ENCODE measurements around the gene UBLCP1.

DNA sequence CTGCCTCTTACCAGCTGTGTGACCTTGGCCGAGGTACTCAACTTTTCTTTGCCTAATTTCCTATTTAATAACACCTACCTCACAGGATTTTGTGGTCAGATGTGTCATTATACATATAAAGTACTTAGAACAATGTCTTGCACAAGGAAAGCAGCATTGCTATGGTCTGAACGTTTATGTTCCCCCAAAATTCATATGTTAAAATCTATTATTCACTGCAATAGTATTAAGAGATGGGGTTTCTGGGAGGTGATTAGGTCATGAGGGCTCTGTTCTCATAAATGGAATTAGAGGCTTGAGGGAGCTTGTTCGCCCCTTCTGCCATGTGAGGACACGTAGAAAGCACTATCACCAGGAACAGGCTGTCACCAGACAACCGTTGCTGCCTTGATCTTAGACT is 42.9 kb upstream of the UBLCP1 start:
- TF ChIP-seq, protein P1, sequence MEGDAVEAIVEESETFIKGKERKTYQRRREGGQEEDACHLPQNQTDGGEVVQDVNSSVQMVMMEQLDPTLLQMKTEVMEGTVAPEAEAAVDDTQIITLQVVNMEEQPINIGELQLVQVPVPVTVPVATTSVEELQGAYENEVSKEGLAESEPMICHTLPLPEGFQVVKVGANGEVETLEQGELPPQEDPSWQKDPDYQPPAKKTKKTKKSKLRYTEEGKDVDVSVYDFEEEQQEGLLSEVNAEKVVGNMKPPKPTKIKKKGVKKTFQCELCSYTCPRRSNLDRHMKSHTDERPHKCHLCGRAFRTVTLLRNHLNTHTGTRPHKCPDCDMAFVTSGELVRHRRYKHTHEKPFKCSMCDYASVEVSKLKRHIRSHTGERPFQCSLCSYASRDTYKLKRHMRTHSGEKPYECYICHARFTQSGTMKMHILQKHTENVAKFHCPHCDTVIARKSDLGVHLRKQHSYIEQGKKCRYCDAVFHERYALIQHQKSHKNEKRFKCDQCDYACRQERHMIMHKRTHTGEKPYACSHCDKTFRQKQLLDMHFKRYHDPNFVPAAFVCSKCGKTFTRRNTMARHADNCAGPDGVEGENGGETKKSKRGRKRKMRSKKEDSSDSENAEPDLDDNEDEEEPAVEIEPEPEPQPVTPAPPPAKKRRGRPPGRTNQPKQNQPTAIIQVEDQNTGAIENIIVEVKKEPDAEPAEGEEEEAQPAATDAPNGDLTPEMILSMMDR (IDR thresholded peaks at IDR 0.05; ENCODE audit: low read depth, low read length, poor library complexity, severe bottlenecking): no peak
- no peak for TF ChIP-seq EZH2phosphoT487 (IDR thresholded peaks at IDR 0.05; ENCODE audit: borderline replicate concordance, low read length)

Measured in DOHH2 (cell line).